Upper lobe of left lung (tissue), 4 donors: ENCODE measurements around the gene CCL11.

Experiments used
- CTCF ChIP-seq, 6 experiments: fragments of 450-650 bp in 4 of 6; fragments of 200-600 bp in 2 of 6; sonication (generic) in 2 of 6; IDR thresholded peaks; one replicate each; pipeline ENCODE4 v1.5.1; 2016 to 2019; ENCODE audit warnings: antibody characterized with exemption in 6 of 6
- EP300 ChIP-seq, 4 donors: sonication (generic); formaldehyde crosslinking; IDR thresholded peaks; one replicate each; pipeline ENCODE4 v1.5.1; 2017; ENCODE audit warnings: antibody characterized with exemption in 4 of 4, control low read depth in 2 of 4
- POLR2A ChIP-seq, 4 donors: fragments of 450-650 bp; IDR thresholded peaks; one replicate each; pipeline ENCODE4 v1.5.1; 2016 to 2017; ENCODE audit warnings: antibody characterized with exemption in 4 of 4, mild to moderate bottlenecking in 2 of 4
- POLR2AphosphoS5 ChIP-seq, 2 donors: sonication (generic); formaldehyde crosslinking; IDR thresholded peaks; one replicate each; pipeline ENCODE4 v1.5.1; 2017; ENCODE audit warnings: antibody characterized with exemption in 2 of 2

GRCh38 chr17:34300652-34301370 is 15.3 kb downstream of the CCL11 start:
- TF ChIP-seq POLR2A (IDR thresholded peaks at IDR 0.05) (no peak), CTCF (IDR thresholded peaks at IDR 0.05) (no peak), POLR2AphosphoS5 (IDR thresholded peaks at IDR 0.05) (no peak), EP300 (IDR thresholded peaks at IDR 0.05) (no peak)
